H9 (cell line): ENCODE results near the gene ITGA11. TPM values are rescaled to one million over a fixed set of nuclear protein-coding genes. Genes with fewer than 3 reads are reported as not detected.

Experiments used
- DNase-seq: peaks from one replicate; pipeline ENCODE4 v3.0.0-alpha.2; 2017
- H2AFZ ChIP-seq: one replicate; pipeline ENCODE4 v1.6.1; 2013; ENCODE audit warnings: mild to moderate bottlenecking, low read length, control low read depth, moderate library complexity
- H2AK5ac ChIP-seq: 2 replicates; pipeline ENCODE4 v1.6.1; 2013; ENCODE audit warnings: low read length, control low read depth, mixed read lengths; ENCODE audit not compliant: insufficient read length
- H2BK120ac ChIP-seq: one replicate; pipeline ENCODE4 v1.6.1; 2013; ENCODE audit warnings: low read depth, mild to moderate bottlenecking, low read length, control low read depth, inconsistent platforms; ENCODE audit not compliant: poor library complexity, severe bottlenecking
- H2BK12ac ChIP-seq: 2 replicates; pipeline ENCODE4 v1.6.1; 2013; ENCODE audit warnings: low read length, control low read depth, mixed read lengths, low read depth; ENCODE audit not compliant: insufficient read length
- H2BK15ac ChIP-seq: 2 replicates; pipeline ENCODE4 v1.6.1; 2013; ENCODE audit warnings: low read depth, low read length, control low read depth
- H2BK20ac ChIP-seq: one replicate; pipeline ENCODE4 v1.6.1; 2013; ENCODE audit warnings: low read depth, mild to moderate bottlenecking, low read length, control low read depth, inconsistent platforms; ENCODE audit not compliant: poor library complexity, severe bottlenecking
- H2BK5ac ChIP-seq: 2 replicates; pipeline ENCODE4 v1.6.1; 2013; ENCODE audit warnings: low read length, control low read depth, mixed read lengths; ENCODE audit not compliant: insufficient read length
- H3K14ac ChIP-seq: 2 replicates; pipeline ENCODE4 v1.6.1; 2013; ENCODE audit warnings: low read length, control low read depth; ENCODE audit not compliant: insufficient read depth
- H3K18ac ChIP-seq: 2 replicates; pipeline ENCODE4 v1.6.1; 2013; ENCODE audit warnings: low read depth, mild to moderate bottlenecking, mixed read lengths, low read length, control low read depth; ENCODE audit not compliant: insufficient read length
- H3K23ac ChIP-seq: 2 replicates; pipeline ENCODE4 v1.6.1; 2013; ENCODE audit warnings: low read length, control low read depth, mixed read lengths, low read depth; ENCODE audit not compliant: insufficient read length
- H3K23me2 ChIP-seq: 2 replicates; pipeline ENCODE4 v1.6.1; 2013; ENCODE audit warnings: low read depth, mild to moderate bottlenecking, mixed read lengths, low read length, control low read depth; ENCODE audit not compliant: insufficient read length, poor library complexity, severe bottlenecking
- H3K27ac ChIP-seq: 2 replicates; pipeline ENCODE4 v1.5.1; 2013; ENCODE audit warnings: low read length, control low read depth, mixed read lengths, low read depth; ENCODE audit not compliant: insufficient read length
- H3K27me3 ChIP-seq: 2 replicates; pipeline ENCODE4 v1.6.1; 2013; ENCODE audit warnings: low read length, control low read depth, inconsistent platforms; ENCODE audit not compliant: insufficient read depth
- H3K4ac ChIP-seq: 2 replicates; pipeline ENCODE4 v1.6.1; 2013; ENCODE audit warnings: low read depth, mild to moderate bottlenecking, control low read depth, inconsistent platforms, low read length, moderate library complexity
- H3K4me1 ChIP-seq: 2 replicates; pipeline ENCODE4 v1.6.1; 2013; ENCODE audit warnings: low read length, control low read depth, inconsistent platforms; ENCODE audit not compliant: insufficient read depth
- H3K4me2 ChIP-seq: 2 replicates; pipeline ENCODE4 v1.6.1; 2013; ENCODE audit warnings: low read length, control low read depth, mixed read lengths; ENCODE audit not compliant: insufficient read length, insufficient read depth
- H3K56ac ChIP-seq: 2 replicates; pipeline ENCODE4 v1.6.1; 2013; ENCODE audit warnings: low read depth, mild to moderate bottlenecking, mixed read lengths, low read length, control low read depth; ENCODE audit not compliant: insufficient read length
- H3K79me1 ChIP-seq: 2 replicates; pipeline ENCODE4 v1.6.1; 2013; ENCODE audit warnings: low read depth, mild to moderate bottlenecking, moderate library complexity, low read length, control low read depth, inconsistent platforms; ENCODE audit not compliant: insufficient read depth, poor library complexity, severe bottlenecking
- H3K79me2 ChIP-seq: 2 replicates; pipeline ENCODE4 v1.6.1; 2013; ENCODE audit warnings: low read length, control low read depth, inconsistent platforms; ENCODE audit not compliant: insufficient read depth
- H3K9ac ChIP-seq: 2 replicates; pipeline ENCODE4 v1.6.1; 2013; ENCODE audit warnings: low read length, control low read depth, mixed read lengths; ENCODE audit not compliant: insufficient read length; ENCODE audit errors: extremely low read depth
- H3K9me3 ChIP-seq: one replicate; pipeline ENCODE4 v1.6.1; 2013; ENCODE audit warnings: low read depth, low read length, inconsistent platforms; ENCODE audit not compliant: control insufficient read depth
- H3T11ph ChIP-seq: one replicate; pipeline ENCODE4 v1.6.1; 2013; ENCODE audit warnings: mild to moderate bottlenecking, low read length, control low read depth, inconsistent platforms
- H4K20me1 ChIP-seq: one replicate; pipeline ENCODE4 v1.6.1; 2013; ENCODE audit not compliant: control insufficient read depth, insufficient read length, insufficient read depth
- H4K5ac ChIP-seq: 2 replicates; pipeline ENCODE4 v1.6.1; 2013; ENCODE audit warnings: low read depth, mild to moderate bottlenecking, mixed read lengths, low read length, control low read depth; ENCODE audit not compliant: insufficient read length
- H4K8ac ChIP-seq: replicated peaks from 2 replicates; pipeline ENCODE4 v1.6.1; 2013; ENCODE audit warnings: low read length, control low read depth, mixed read lengths, low read depth; ENCODE audit not compliant: insufficient read length
- H4K91ac ChIP-seq: 2 replicates; pipeline ENCODE4 v1.6.1; 2013; ENCODE audit warnings: low read depth, mild to moderate bottlenecking, moderate library complexity, mixed read lengths, low read length, control low read depth; ENCODE audit not compliant: insufficient read length
- H3K27ac Mint-ChIP-seq, 3 experiments: 2 replicates in 2 of 3; 3 replicates in 1 of 3; pipeline ENCODE4 v1.8.0; 2020 to 2021; ENCODE audit warnings: mixed read lengths in 3 of 3, mild to moderate bottlenecking in 1 of 3, moderate library complexity in 1 of 3
- H3K27me3 Mint-ChIP-seq: 2 replicates; pipeline ENCODE4 v1.8.0; 2021; ENCODE audit warnings: low read depth, mild to moderate bottlenecking, moderate library complexity, mixed read lengths
- H3K36me3 Mint-ChIP-seq, 3 experiments: 2 replicates in 2 of 3; 3 replicates in 1 of 3; pipeline ENCODE4 v1.8.0; 2020 to 2021; ENCODE audit warnings: low read depth in 3 of 3, mixed read lengths in 3 of 3; ENCODE audit not compliant: insufficient read depth in 1 of 3
- H3K4me1 Mint-ChIP-seq, 2 experiments: 2 replicates each; pipeline ENCODE4 v1.8.0; 2020; ENCODE audit warnings: mixed read lengths in 2 of 2
- H3K4me3 Mint-ChIP-seq, 2 experiments: 2 replicates in 1 of 2; 3 replicates in 1 of 2; pipeline ENCODE4 v1.8.0; 2020 to 2021; ENCODE audit warnings: mild to moderate bottlenecking in 2 of 2, mixed read lengths in 2 of 2, moderate library complexity in 1 of 2
- H3K9me3 Mint-ChIP-seq, 2 experiments: 2 replicates in 1 of 2; 3 replicates in 1 of 2; pipeline ENCODE4 v1.8.0; 2020; ENCODE audit warnings: mild to moderate bottlenecking in 2 of 2, mixed read lengths in 2 of 2, moderate library complexity in 1 of 2
- WGBS: extraction: QIAGEN DNeasy Blood & Tissue Kit; methylation state at CpG from one replicate; pipeline ENCODE4 v1.1.7; 2013; ENCODE audit warnings: missing lambda C conversion rate, low lambda C conversion rate, mixed read lengths; ENCODE audit not compliant: insufficient read length; ENCODE audit errors: extremely low coverage; 5-methylcytosine and 5-hydroxymethylcytosine counted together
- total RNA-seq: library from RNA; stranded (reverse); gene quantifications from 2 replicates; pipeline ENCODE4 v1.2.1, GENCODE V29; 2021
- TF ChIP-seq, protein P1 (sequence below): fragments of 200-600 bp; sonication (generic); conservative IDR thresholded peaks from 3 replicates; pipeline ENCODE4 v1.8.0; 2021; ENCODE audit warnings: antibody characterized with exemption, mild to moderate bottlenecking

ITGA11 gene
- total RNA-seq, 1 experiment from 2014 or later, result 0.07 TPM

DNA sequence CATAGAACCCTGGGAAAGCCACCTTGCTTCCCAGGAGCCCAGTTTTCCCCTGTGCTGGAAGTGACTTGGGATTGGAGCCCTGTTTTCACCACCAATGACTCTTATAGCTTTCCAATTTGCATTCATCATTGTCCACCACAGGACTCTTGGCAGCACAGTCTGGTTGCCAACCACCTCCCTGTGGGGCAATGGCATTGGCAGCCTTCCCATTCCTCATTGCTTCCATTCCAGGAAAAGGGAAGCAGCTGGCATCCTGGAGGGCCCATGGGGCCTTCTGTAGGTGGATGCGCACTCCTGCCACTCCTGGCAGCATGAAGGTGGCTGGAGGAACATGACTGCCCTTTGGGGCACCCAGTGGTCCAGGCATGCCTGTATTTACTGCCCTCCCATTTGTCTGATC lies 96.7 kb downstream of the ITGA11 start:
- Histone ChIP-seq H3K27me3 (no peaks in the 10 kb centered on the region), H2AK5ac (no peak overlapping the region), H3K4me2 (no peak overlapping the region), H3K14ac (no peak overlapping the region), H3T11ph (no peak overlapping the region), H3K4me1 (peaks cover 5% of the 10 kb centered on the region; the same call in 1 of the 2 replicates), H3K9me3 (no peaks in the 10 kb centered on the region), H3K9ac (no peak overlapping the region), H2BK20ac (no peak overlapping the region), H2AFZ (no peak overlapping the region), H2BK15ac (no peak overlapping the region), H4K20me1 (no peaks in the 10 kb centered on the region), H3K4ac (no peak overlapping the region), H4K5ac (no peak overlapping the region), H3K23ac (no peak overlapping the region), H3K79me2 (no peaks in the 10 kb centered on the region), H4K91ac (no peak overlapping the region), H3K79me1 (no peaks in the 10 kb centered on the region), H2BK5ac (no peak overlapping the region), H3K18ac (no peak overlapping the region), H3K27ac (no peak overlapping the region), H2BK120ac (no peak overlapping the region), H4K8ac (no peak overlapping the region), H2BK12ac (no peak overlapping the region), H3K56ac (no peak overlapping the region), H3K23me2 (no peaks in the 10 kb centered on the region)
- no peak overlapping the region for H3K4me3 Mint-ChIP-seq
- peaks cover 27 to 46% of the 10 kb centered on the region in 2 experiments for H3K4me1 Mint-ChIP-seq
- DNase-seq, result no peak
- TF ChIP-seq, protein P1, sequence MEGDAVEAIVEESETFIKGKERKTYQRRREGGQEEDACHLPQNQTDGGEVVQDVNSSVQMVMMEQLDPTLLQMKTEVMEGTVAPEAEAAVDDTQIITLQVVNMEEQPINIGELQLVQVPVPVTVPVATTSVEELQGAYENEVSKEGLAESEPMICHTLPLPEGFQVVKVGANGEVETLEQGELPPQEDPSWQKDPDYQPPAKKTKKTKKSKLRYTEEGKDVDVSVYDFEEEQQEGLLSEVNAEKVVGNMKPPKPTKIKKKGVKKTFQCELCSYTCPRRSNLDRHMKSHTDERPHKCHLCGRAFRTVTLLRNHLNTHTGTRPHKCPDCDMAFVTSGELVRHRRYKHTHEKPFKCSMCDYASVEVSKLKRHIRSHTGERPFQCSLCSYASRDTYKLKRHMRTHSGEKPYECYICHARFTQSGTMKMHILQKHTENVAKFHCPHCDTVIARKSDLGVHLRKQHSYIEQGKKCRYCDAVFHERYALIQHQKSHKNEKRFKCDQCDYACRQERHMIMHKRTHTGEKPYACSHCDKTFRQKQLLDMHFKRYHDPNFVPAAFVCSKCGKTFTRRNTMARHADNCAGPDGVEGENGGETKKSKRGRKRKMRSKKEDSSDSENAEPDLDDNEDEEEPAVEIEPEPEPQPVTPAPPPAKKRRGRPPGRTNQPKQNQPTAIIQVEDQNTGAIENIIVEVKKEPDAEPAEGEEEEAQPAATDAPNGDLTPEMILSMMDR, result no peak
- no peak overlapping the region for H3K27ac Mint-ChIP-seq
- no peaks in the 10 kb centered on the region for H3K36me3 Mint-ChIP-seq
- no CpG with 5 or more reads among the region's 1 CpG for WGBS
- H3K9me3 Mint-ChIP-seq, result no peaks in the 10 kb centered on the region; a peak in 1 of 5 replicates
- H3K27me3 Mint-ChIP-seq, result peaks cover 19% of the 10 kb centered on the region
